Ishikawa (cell line): ENCODE data around the gene SFTPD.

Experiments
- EGR1 ChIP-seq: IDR thresholded peaks from 2 replicates; pipeline ENCODE4 v1.6.1; 2012
- FOXM1 ChIP-seq: IDR thresholded peaks from 2 replicates; pipeline ENCODE4 v1.6.1; 2012; ENCODE audit warnings: low read depth, borderline replicate concordance
- RAD21 ChIP-seq: IDR thresholded peaks from 2 replicates; pipeline ENCODE4 v1.6.1; 2012; ENCODE audit warnings: low read depth
- TF ChIP-seq, protein P1 (sequence below): IDR thresholded peaks from 2 replicates; pipeline ENCODE4 v1.6.1; 2012
- TF ChIP-seq, protein P2 (sequence below): IDR thresholded peaks from 2 replicates; pipeline ENCODE4 v1.6.1; 2012; ENCODE audit warnings: low read depth, mild to moderate bottlenecking
- TF ChIP-seq, protein P3 (sequence below): IDR thresholded peaks from 2 replicates; pipeline ENCODE4 v1.6.1; 2012

DNA sequence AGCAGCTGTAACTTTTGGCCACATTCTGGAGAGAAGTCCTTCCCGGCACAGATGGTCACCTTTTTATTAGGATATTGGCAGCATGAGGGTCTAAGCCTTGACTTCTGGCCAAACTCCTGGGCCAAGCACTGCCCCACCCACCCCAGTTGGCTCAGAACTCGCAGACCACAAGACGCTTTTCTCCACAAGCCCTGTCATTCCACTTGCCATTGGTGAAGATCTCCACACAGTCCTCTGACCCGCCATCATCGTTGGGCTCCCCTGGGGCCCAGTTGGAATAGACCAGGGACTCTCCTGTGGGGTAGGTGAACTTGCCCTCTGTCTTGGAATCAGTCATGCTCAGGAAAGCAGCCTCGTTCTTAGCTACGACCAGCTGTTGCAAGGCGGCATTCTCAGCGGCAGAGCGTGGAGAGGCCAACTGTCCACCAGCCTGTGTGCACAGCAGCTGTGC lies 11.2 kb downstream of the SFTPD start:
- TF ChIP-seq, protein P1, sequence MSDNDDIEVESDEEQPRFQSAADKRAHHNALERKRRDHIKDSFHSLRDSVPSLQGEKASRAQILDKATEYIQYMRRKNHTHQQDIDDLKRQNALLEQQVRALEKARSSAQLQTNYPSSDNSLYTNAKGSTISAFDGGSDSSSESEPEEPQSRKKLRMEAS = no peak
- TF ChIP-seq FOXM1 (no peak), EGR1 (no peak), RAD21 (no peak)
- TF ChIP-seq, protein P2, sequence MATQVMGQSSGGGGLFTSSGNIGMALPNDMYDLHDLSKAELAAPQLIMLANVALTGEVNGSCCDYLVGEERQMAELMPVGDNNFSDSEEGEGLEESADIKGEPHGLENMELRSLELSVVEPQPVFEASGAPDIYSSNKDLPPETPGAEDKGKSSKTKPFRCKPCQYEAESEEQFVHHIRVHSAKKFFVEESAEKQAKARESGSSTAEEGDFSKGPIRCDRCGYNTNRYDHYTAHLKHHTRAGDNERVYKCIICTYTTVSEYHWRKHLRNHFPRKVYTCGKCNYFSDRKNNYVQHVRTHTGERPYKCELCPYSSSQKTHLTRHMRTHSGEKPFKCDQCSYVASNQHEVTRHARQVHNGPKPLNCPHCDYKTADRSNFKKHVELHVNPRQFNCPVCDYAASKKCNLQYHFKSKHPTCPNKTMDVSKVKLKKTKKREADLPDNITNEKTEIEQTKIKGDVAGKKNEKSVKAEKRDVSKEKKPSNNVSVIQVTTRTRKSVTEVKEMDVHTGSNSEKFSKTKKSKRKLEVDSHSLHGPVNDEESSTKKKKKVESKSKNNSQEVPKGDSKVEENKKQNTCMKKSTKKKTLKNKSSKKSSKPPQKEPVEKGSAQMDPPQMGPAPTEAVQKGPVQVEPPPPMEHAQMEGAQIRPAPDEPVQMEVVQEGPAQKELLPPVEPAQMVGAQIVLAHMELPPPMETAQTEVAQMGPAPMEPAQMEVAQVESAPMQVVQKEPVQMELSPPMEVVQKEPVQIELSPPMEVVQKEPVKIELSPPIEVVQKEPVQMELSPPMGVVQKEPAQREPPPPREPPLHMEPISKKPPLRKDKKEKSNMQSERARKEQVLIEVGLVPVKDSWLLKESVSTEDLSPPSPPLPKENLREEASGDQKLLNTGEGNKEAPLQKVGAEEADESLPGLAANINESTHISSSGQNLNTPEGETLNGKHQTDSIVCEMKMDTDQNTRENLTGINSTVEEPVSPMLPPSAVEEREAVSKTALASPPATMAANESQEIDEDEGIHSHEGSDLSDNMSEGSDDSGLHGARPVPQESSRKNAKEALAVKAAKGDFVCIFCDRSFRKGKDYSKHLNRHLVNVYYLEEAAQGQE = no peak
- TF ChIP-seq, protein P3, sequence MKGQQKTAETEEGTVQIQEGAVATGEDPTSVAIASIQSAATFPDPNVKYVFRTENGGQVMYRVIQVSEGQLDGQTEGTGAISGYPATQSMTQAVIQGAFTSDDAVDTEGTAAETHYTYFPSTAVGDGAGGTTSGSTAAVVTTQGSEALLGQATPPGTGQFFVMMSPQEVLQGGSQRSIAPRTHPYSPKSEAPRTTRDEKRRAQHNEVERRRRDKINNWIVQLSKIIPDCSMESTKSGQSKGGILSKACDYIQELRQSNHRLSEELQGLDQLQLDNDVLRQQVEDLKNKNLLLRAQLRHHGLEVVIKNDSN = no peak
